ENCODE data around the gene ATXN7L2.
A peak's percentile ranks its signal among the peaks of the same experiment; 100 is the strongest.
"Not testable (repeated sequence)": the region's sequence is repeated elsewhere in the genome, so short reads cannot be mapped to it uniquely, and the experiment has no call there.

The ATXN7L2 gene, protein sequence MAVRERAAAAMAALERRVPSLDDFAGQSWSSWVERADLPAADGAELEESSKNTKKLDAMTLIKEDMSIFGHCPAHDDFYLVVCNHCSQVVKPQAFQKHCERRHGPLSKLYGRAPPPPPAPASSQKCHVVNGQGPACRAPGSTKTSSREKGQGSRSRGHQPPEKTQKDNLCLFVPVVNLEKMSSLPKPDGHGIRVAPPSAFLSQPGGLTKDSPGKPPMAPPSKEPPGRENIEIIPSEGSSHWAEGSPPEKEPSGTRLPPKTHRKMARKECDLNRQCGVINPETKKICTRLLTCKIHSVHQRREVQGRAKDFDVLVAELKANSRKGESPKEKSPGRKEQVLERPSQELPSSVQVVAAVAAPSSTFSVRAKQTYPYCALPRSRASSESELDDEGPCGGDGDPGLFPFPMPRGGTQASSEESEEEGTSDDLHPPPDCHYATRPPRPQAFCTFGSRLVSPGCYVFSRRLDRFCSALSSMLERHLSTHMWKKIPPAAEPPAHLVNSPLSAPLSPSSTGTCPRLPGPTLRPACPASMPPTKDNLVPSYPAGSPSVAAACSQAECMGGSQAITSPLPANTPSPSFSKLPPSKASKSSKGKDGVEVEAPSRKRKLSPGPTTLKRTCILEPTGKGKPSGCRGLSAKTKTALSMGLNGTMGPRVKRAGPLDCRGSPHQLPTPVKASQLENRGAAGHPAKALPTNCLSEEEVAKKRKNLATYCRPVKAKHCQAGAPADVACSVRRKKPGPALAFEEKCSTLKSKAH

DNA sequence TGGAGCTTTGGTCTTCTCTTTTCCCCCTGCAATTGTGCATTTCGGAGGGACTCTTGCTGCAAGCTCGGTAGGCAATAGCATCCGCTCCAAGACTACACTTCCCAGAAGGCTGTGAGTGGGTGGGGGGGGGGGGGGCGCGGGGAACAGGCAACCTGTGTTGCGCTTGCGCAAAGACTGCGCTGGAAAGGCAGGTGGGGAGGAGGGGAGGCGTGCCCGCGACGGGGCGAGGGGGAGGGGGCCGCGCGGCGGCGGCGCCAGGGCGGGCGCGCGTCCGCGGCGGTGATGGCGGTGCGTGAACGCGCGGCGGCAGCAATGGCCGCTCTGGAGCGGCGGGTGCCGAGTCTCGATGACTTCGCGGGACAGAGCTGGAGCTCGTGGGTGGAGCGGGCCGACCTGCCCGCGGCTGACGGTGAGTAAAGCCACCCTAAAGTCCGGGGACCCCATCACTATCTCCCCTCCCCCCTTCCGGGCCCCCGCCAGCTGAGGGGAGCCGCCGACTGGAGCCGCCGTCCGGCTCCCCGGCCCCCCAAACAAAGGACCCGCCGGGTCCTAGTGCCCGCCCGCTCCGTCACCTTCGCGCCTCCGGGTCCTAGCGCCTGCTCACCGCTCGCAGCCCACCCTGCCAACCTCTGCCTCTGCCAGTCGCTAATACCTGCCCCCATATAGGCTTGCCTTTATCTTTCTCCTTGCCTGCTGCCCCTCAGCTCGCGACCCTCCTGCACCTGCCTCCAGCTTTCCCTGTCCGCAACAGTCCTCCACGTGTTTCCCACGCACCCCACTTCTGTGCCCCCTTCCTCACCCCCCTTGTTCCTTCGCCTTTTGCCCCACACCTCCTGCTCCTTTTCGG is at the start of gene ATXN7L2:
ATXN7L2 (plus strand) TSS at position 234 of the 847 bp plus-strand sequence; CDS start at position 283, 49 bp downstream.
- Mint-ChIP-seq H3K36me3 (ENCODE audit: low read depth) (peaks cover 5% of the 10 kb centered on the region), H3K4me3 (peak within 1 kb of the TSS; percentile 97), H3K9me3 (no peaks in the 10 kb centered on the region), H3K27ac (peak within 1 kb of the TSS; percentile 87), H3K4me1 (ENCODE audit: low read depth) (peaks cover 31% of the 10 kb centered on the region), H3K27me3 (ENCODE audit: low read depth) (peaks cover 33% of the 10 kb centered on the region)
- peak; percentile 83 for DNase-seq (ENCODE audit: low spot score)

GRCh38 chr1:109434484-109434883 is 49.2 kb upstream of the ATXN7L2 start:
- Mint-ChIP-seq H3K36me3 (ENCODE audit: low read depth) (no peaks in the 10 kb centered on the region), H3K27me3 (ENCODE audit: low read depth) (peaks cover 5% of the 10 kb centered on the region), H3K9me3 (peaks cover 5% of the 10 kb centered on the region)

DNA sequence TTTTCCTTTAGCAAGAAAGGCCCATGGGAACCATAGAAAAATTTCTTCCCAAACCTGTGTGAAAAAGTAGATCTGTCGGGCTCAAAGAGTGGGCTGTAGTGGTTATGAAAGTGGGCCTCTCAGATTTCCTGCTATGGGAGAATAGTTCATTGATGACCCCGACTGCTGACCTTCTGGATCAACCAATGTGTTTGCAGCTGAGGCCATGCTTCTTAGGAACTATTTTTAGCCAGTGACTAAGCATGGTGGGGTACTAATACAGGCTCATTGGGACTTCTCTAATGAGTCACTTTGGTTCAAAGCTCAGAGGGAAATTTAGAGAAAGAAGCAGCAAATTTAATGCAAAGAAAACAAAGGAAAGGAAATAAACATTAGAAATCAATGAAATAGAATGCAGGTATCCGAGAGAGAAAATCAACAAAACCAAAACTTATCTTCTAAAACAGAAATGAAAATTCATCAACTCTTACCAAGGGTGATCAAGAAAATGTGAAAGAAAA is 44.9 kb upstream of the ATXN7L2 start:
- Mint-ChIP-seq H3K36me3 (ENCODE audit: low read depth) (no peaks in the 10 kb centered on the region), H3K4me3 (no peak overlapping the region), H3K27me3 (ENCODE audit: low read depth) (peaks cover under 1% of the 10 kb centered on the region), H3K4me1 (ENCODE audit: low read depth) (no peaks in the 10 kb centered on the region), H3K9me3 (peaks cover 5% of the 10 kb centered on the region), H3K27ac (no peak overlapping the region)
- DNase-seq (ENCODE audit: low spot score): no peak

More at GRCh38 chr1:109434484-109434883, 49.2 kb upstream of the ATXN7L2 start:
- Mint-ChIP-seq H3K4me1 (ENCODE audit: low read depth) (no peaks in the 10 kb centered on the region), H3K27ac (no peak overlapping the region), H3K4me3 (no peak overlapping the region)
- DNase-seq (ENCODE audit: low spot score): no peak

- Mint-ChIP-seq H3K36me3 (ENCODE audit: low read depth) (no peaks in the 10 kb centered on the region), H3K27me3 (ENCODE audit: low read depth) (peaks cover 9% of the 10 kb centered on the region), H3K27ac (no peak overlapping the region), H3K4me1 (ENCODE audit: low read depth) (no peaks in the 10 kb centered on the region), H3K4me3 (no peak overlapping the region), H3K9me3 (no peaks in the 10 kb centered on the region)
- no peak for DNase-seq (ENCODE audit: low spot score)
These were observed 42.6 kb upstream of the ATXN7L2 start for GRCh38 chr1:109441069-109441468.

DNA sequence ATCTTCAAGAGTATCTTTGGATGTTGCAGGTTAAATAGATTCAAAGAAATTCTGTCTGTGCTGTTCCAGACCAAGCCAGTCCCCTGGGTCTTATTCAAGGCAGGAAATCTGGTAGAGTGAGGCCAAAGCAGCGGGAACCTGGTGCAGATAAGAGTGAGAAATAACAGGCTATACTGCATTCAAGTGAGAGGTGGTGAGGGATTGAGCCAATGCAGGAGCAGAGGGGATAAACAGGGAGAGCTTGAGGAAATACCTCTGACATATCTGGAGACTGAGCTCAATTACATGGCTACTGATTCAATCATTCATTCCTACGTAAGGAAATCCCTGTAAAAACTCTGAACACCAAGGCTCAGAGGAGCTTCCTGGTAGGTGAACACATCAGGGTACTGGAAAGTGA is 40.2 kb upstream of the ATXN7L2 start:
- Mint-ChIP-seq H3K4me3 (no peak overlapping the region), H3K27me3 (ENCODE audit: low read depth) (peaks cover 18% of the 10 kb centered on the region), H3K36me3 (ENCODE audit: low read depth) (no peaks in the 10 kb centered on the region), H3K9me3 (no peaks in the 10 kb centered on the region), H3K4me1 (ENCODE audit: low read depth) (no peaks in the 10 kb centered on the region), H3K27ac (no peak overlapping the region)
- no peak for DNase-seq (ENCODE audit: low spot score)

DNA sequence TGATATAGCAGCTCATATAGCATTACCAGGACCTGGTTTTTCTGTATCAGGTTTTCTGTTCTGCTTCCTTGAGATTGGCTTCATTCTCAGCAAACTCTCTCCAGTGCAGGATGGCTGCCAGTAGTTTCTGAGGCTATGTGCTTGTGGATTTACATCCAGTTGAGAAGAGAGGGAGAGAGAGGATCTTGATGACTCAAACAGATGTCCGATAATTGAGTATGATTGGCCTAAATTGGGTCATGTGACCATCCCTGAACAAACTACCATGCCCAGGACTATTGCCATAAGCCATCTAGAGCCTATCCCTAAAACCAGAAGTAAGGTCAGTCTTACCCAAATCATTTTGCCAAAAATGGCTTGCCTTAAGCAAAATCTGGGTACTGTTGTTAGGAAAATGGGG is 39.4 kb upstream of the ATXN7L2 start:
- Mint-ChIP-seq H3K27me3 (ENCODE audit: low read depth) (peaks cover 23% of the 10 kb centered on the region), H3K4me1 (ENCODE audit: low read depth) (no peaks in the 10 kb centered on the region), H3K36me3 (ENCODE audit: low read depth) (no peaks in the 10 kb centered on the region), H3K4me3 (no peak overlapping the region), H3K9me3 (no peaks in the 10 kb centered on the region), H3K27ac (no peak overlapping the region)
- DNase-seq (ENCODE audit: low spot score): no peak

GRCh38 chr1:109445949-109446695 is 37.6 kb upstream of the ATXN7L2 start:
- H3K4me3 Mint-ChIP-seq; H3K4me1 Mint-ChIP-seq (ENCODE audit: low read depth); DNase-seq (ENCODE audit: low spot score); H3K9me3 Mint-ChIP-seq; H3K27ac Mint-ChIP-seq; H3K36me3 Mint-ChIP-seq (ENCODE audit: low read depth): not testable (repeated sequence)
- H3K27me3 Mint-ChIP-seq (ENCODE audit: low read depth): peaks cover 37% of the 10 kb centered on the region

GRCh38 chr1:109447524-109447923 is 36.2 kb upstream of the ATXN7L2 start:
- no peak overlapping the region for H3K4me3 Mint-ChIP-seq
- H3K4me1 Mint-ChIP-seq (ENCODE audit: low read depth): no peaks in the 10 kb centered on the region
- DNase-seq (ENCODE audit: low spot score): no peak
- H3K27ac Mint-ChIP-seq: no peak overlapping the region
- H3K9me3 Mint-ChIP-seq: no peaks in the 10 kb centered on the region
- peaks cover 41% of the 10 kb centered on the region for H3K27me3 Mint-ChIP-seq (ENCODE audit: low read depth)
- no peaks in the 10 kb centered on the region for H3K36me3 Mint-ChIP-seq (ENCODE audit: low read depth)

- Mint-ChIP-seq H3K27ac (no peak overlapping the region), H3K9me3 (peaks cover 24% of the 10 kb centered on the region), H3K4me3 (no peak overlapping the region), H3K4me1 (ENCODE audit: low read depth) (no peaks in the 10 kb centered on the region), H3K27me3 (ENCODE audit: low read depth) (peaks cover 40% of the 10 kb centered on the region), H3K36me3 (ENCODE audit: low read depth) (no peaks in the 10 kb centered on the region)
- no peak for DNase-seq (ENCODE audit: low spot score)
These were observed 29.1 kb upstream of the ATXN7L2 start for GRCh38 chr1:109454497-109455133.

- Mint-ChIP-seq H3K4me1 (ENCODE audit: low read depth) (no peaks in the 10 kb centered on the region), H3K36me3 (ENCODE audit: low read depth) (no peaks in the 10 kb centered on the region), H3K27me3 (ENCODE audit: low read depth) (peaks cover 41% of the 10 kb centered on the region), H3K27ac (no peak overlapping the region), H3K4me3 (no peak overlapping the region), H3K9me3 (peaks cover 24% of the 10 kb centered on the region)
- DNase-seq (ENCODE audit: low spot score): no peak
These were observed 25.9 kb upstream of the ATXN7L2 start for GRCh38 chr1:109457819-109458218.

GRCh38 chr1:109466125-109466451 is 17.6 kb upstream of the ATXN7L2 start:
- H3K4me3 Mint-ChIP-seq: peak overlapping the region; percentile 63
- no peaks in the 10 kb centered on the region for H3K9me3 Mint-ChIP-seq
- H3K27ac Mint-ChIP-seq: no peak overlapping the region
- H3K27me3 Mint-ChIP-seq (ENCODE audit: low read depth): peaks cover 86% of the 10 kb centered on the region
- H3K36me3 Mint-ChIP-seq (ENCODE audit: low read depth): no peaks in the 10 kb centered on the region
- DNase-seq (ENCODE audit: low spot score): no peak
- peaks cover 1% of the 10 kb centered on the region for H3K4me1 Mint-ChIP-seq (ENCODE audit: low read depth)

DNA sequence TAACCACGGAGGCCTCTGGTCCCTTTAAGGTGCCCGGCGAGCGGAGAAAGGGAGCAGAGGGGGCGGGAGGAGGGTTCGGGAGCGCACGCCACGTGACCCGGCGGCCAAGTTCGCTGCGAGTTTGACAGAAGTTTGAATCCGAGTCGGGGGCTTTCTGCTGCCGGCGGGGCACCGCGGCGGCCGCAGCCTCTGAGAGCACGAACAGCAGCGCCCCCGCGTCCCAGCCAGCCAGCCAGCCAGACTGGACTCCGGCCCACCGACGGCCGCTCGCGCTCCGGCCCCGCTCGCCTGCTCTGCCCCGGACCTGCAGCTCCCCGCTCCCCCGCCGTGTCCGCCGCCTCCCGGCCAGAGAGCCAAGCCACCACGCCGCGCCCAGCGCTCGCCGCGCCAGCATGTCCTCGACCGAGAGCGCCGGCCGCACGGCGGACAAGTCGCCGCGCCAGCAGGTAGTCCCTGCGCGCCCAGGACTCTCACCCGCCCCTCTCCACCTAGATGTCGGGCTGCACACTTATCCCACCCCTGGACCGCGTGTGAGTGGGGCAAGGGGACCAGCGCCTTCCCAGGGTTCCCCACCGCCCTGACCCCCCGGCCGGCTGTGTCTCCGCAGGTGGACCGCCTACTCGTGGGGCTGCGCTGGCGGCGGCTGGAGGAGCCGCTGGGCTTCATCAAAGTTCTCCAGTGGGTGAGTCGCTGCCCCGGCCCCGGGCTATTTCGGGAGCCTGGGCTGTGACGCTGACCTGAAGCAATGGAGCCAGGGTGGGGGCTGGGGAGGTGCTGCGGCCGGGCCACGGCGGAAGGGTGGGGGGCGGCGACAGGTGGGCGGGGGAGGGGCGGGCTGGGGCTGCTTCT is 17.0 kb upstream of the ATXN7L2 start, which contains the start of gene SYPL2:
SYPL2 (plus strand) TSS at position 95 of the 849 bp plus-strand sequence; CDS start at position 393, 298 bp downstream.
- no peak for DNase-seq (ENCODE audit: low spot score)
- Mint-ChIP-seq H3K27me3 (ENCODE audit: low read depth) (peaks cover 83% of the 10 kb centered on the region), H3K27ac (no peak within 1 kb of the TSS), H3K36me3 (ENCODE audit: low read depth) (no peaks in the 10 kb centered on the region), H3K9me3 (no peaks in the 10 kb centered on the region), H3K4me1 (ENCODE audit: low read depth) (peaks cover 1% of the 10 kb centered on the region), H3K4me3 (peak within 1 kb of the TSS; percentile 63)
